Measurements from ENCODE around the gene MMP20. TPM values are rescaled to one million over a fixed set of nuclear protein-coding genes. Genes with fewer than 3 reads are reported as not detected.

The MMP20 gene
- total and polyA plus RNA-seq, 2 donors (not counting 1 experiment from before 2014, with no cell fraction given), result not detected

- Histone ChIP-seq H3K4me1 (ENCODE audit: control insufficient read depth in 2 of 2, insufficient read depth in 2 of 2, low read length in 2 of 2) (peaks cover 0 to 5% of the 10 kb centered on the region in 2 donors), H4K20me1 (ENCODE audit: control insufficient read depth, insufficient read depth, low read length, poor library complexity, severe bottlenecking) (no peaks in the 10 kb centered on the region), H3K9me3 (ENCODE audit: control extremely low read depth in 1 of 3, control insufficient read depth in 2 of 3, insufficient read depth in 1 of 3, low read length in 2 of 3) (no peaks in the 10 kb centered on the region), H3K79me2 (ENCODE audit: control insufficient read depth, insufficient read depth, low read length) (no peaks in the 10 kb centered on the region), H3K4me2 (replicated peaks; ENCODE audit: low read depth, low read length, poor library complexity, severe bottlenecking) (no peak overlapping the region), H3K36me3 (replicated peaks in 1 of 2; ENCODE audit: control extremely low read depth in 1 of 2, control insufficient read depth in 1 of 2, extremely low read depth in 1 of 2, insufficient read depth in 2 of 2, low read length in 1 of 2) (no peaks in the 10 kb centered on the region), H3K27ac (ENCODE audit: low read length in 2 of 2) (no peak overlapping the region), H3K27me3 (replicated peaks in 1 of 4; ENCODE audit: control extremely low read depth in 1 of 4, control insufficient read depth in 3 of 4, insufficient read depth in 4 of 4, low read length in 3 of 4) (peaks cover 0 to 3% (median 0%) of the 10 kb centered on the region in 4 experiments), H3K4me3 (ENCODE audit: control extremely low read depth in 1 of 5, extremely low read depth in 1 of 5, insufficient read depth in 1 of 5, low read depth in 2 of 5, low read length in 4 of 5) (no peak overlapping the region), H3K9ac (ENCODE audit: low read length) (no peak overlapping the region), H2AFZ (ENCODE audit: insufficient read depth, low read depth, low read length, poor library complexity, severe bottlenecking) (no peak overlapping the region)
- ChIA-PET POLR2A (no interaction called here), CTCF (no interaction called here)
- ATAC-seq (ENCODE audit: low read depth), result no peak
- Mint-ChIP-seq H3K27ac (no peak overlapping the region), H3K9me3 (ENCODE audit: insufficient read depth) (no peaks in the 10 kb centered on the region), H3K4me1 (no peaks in the 10 kb centered on the region), H3K27me3 (peaks cover 9% of the 10 kb centered on the region), H3K4me3 (no peak overlapping the region)
- no peak for DNase-seq
- TF ChIP-seq CTCF (IDR thresholded peaks at IDR 0.05) (no peak), EZH2 (IDR thresholded peaks at IDR 0.05; ENCODE audit: borderline replicate concordance, insufficient read depth, low read depth, low read length, poor library complexity, severe bottlenecking) (no peak)
- intact Hi-C loops (cut with micrococcal nuclease), result no loop called here
Measured at GRCh38 chr11:102662607-102663006, 37.5 kb upstream of the MMP20 start.

DNA sequence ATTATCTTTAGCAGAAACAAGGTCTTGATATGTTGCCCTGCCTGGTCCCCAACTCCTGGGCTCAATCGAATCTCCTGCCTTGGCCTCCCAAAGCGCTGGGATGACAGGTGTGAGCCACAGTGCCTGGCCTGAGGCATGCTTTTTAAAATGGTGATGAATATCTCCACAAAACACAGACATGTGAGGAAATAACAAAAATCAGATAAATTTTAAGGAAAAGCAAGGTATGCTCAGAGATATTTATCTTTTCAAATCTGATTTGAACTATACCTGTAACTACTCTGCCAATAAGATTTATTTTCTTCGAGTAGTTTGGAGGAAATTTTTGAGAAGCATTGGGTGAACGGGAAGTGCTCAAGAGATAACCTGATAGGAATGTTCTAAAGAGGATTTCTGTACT is 35.9 kb upstream of the MMP20 start:
- H3K4me1 Mint-ChIP-seq, result no peaks in the 10 kb centered on the region
- no peak overlapping the region for H3K4me3 Mint-ChIP-seq
- Histone ChIP-seq H3K79me2 (ENCODE audit: control insufficient read depth, insufficient read depth, low read length) (no peaks in the 10 kb centered on the region), H3K27ac (ENCODE audit: low read length in 2 of 2) (no peak overlapping the region), H3K4me1 (ENCODE audit: control insufficient read depth in 2 of 2, insufficient read depth in 2 of 2, low read length in 2 of 2) (peaks cover 0 to 1% of the 10 kb centered on the region in 2 donors), H3K27me3 (replicated peaks in 1 of 4; ENCODE audit: control extremely low read depth in 1 of 4, control insufficient read depth in 3 of 4, insufficient read depth in 4 of 4, low read length in 3 of 4) (peaks cover 0 to 5% (median 0%) of the 10 kb centered on the region in 4 experiments), H3K4me3 (ENCODE audit: control extremely low read depth in 1 of 5, extremely low read depth in 1 of 5, insufficient read depth in 1 of 5, low read depth in 2 of 5, low read length in 4 of 5) (no peak overlapping the region), H3K36me3 (replicated peaks in 1 of 2; ENCODE audit: control extremely low read depth in 1 of 2, control insufficient read depth in 1 of 2, extremely low read depth in 1 of 2, insufficient read depth in 2 of 2, low read length in 1 of 2) (no peaks in the 10 kb centered on the region), H3K4me2 (replicated peaks; ENCODE audit: low read depth, low read length, poor library complexity, severe bottlenecking) (no peak overlapping the region), H2AFZ (ENCODE audit: insufficient read depth, low read depth, low read length, poor library complexity, severe bottlenecking) (no peak overlapping the region), H4K20me1 (ENCODE audit: control insufficient read depth, insufficient read depth, low read length, poor library complexity, severe bottlenecking) (no peaks in the 10 kb centered on the region), H3K9me3 (ENCODE audit: control extremely low read depth in 1 of 3, control insufficient read depth in 2 of 3, insufficient read depth in 1 of 3, low read length in 2 of 3) (no peaks in the 10 kb centered on the region), H3K9ac (ENCODE audit: low read length) (no peak overlapping the region)
- POLR2A ChIA-PET, result no interaction called here
- TF ChIP-seq CTCF (IDR thresholded peaks at IDR 0.05) (no peak), EZH2 (IDR thresholded peaks at IDR 0.05; ENCODE audit: borderline replicate concordance, insufficient read depth, low read depth, low read length, poor library complexity, severe bottlenecking) (no peak)
- no peak overlapping the region for H3K27ac Mint-ChIP-seq
- intact Hi-C loops (cut with micrococcal nuclease), result no loop called here
- WGBS (ENCODE audit: insufficient coverage), result 97% methylated on average over 3 of the region's 4 CpGs
- CTCF ChIA-PET, result no interaction called here
- H3K9me3 Mint-ChIP-seq (ENCODE audit: insufficient read depth), result no peaks in the 10 kb centered on the region
- H3K27me3 Mint-ChIP-seq, result peaks cover 18% of the 10 kb centered on the region
- no peak for DNase-seq
- ATAC-seq (ENCODE audit: low read depth), result no peak
